Astrocyte of the spinal cord (primary cell): Measurements from ENCODE around the gene TSSC4.

ENCODE experiments used
- DNase-seq: peaks from one replicate; pipeline ENCODE4 v3.0.0; 2011; ENCODE audit warnings: low read depth, low spot score
- H3K4me3 ChIP-seq: 2 replicates; pipeline ENCODE4 v1.5.1; 2011; ENCODE audit warnings: low read depth, mild to moderate bottlenecking, low read length, moderate library complexity
- CTCF ChIP-seq: IDR thresholded peaks from 2 replicates; pipeline ENCODE4 v1.5.1; 2012; ENCODE audit warnings: low read depth, mild to moderate bottlenecking, low read length, inconsistent platforms
- in situ Hi-C: cut with HindIII; loops from 2 replicates; pipeline ENCODE4 v1.10.0; 2017; ENCODE audit warnings: low sequenced_read_pairs

The TSSC4 gene

GRCh38 chr11:2369320-2369719, 31.2 kb upstream of the TSSC4 start:
- no peak for DNase-seq
- H3K4me3 ChIP-seq = no peak overlapping the region
- no peak for TF ChIP-seq CTCF
- in situ Hi-C loops = no loop called here

- no peak for DNase-seq
- in situ Hi-C loops = no loop called here
- no peak for TF ChIP-seq CTCF
- no peak overlapping the region for H3K4me3 ChIP-seq
Observed at GRCh38 chr11:2369896-2370295, 30.7 kb upstream of the TSSC4 start.

GRCh38 chr11:2374456-2375201, 25.9 kb upstream of the TSSC4 start:
- in situ Hi-C loops = no loop called here
- DNase-seq = no peak
- no peak for TF ChIP-seq CTCF
- H3K4me3 ChIP-seq = no peak overlapping the region

GRCh38 chr11:2375341-2375853, 25.2 kb upstream of the TSSC4 start:
- no peak overlapping the region for H3K4me3 ChIP-seq
- in situ Hi-C loops = no loop called here
- TF ChIP-seq CTCF = no peak
- no peak for DNase-seq

GRCh38 chr11:2375964-2376551, 24.5 kb upstream of the TSSC4 start:
- no peak overlapping the region for H3K4me3 ChIP-seq
- DNase-seq = no peak
- in situ Hi-C loops = no loop called here
- TF ChIP-seq CTCF = no peak

- TF ChIP-seq CTCF = no peak
- peak within 1 kb of the TSS; percentile 64 for H3K4me3 ChIP-seq
- DNase-seq = no peak
- in situ Hi-C loops = no loop called here
Observed at GRCh38 chr11:2376751-2377451, 23.6 kb upstream of the TSSC4 start, which contains the start of gene CD81. CD81 (plus strand) TSS chr11:2377310; CDS start chr11:2377550, 240 bp downstream.
